ENCODE data around the gene PTPRCAP. TPM values are rescaled to one million over a fixed set of nuclear protein-coding genes. Genes with fewer than 3 reads are reported as not detected.
A peak's percentile ranks its signal among the peaks of the same experiment; 100 is the strongest.
"Not testable (repeated sequence)": the region's sequence is repeated elsewhere in the genome, so short reads cannot be mapped to it uniquely, and the experiment has no call there.

Gene PTPRCAP
- polyA plus RNA-seq, 1 donor, result 0.67 TPM

GRCh38 chr11:67440229-67441097 lies 3.0 kb upstream of the PTPRCAP start:
- DNase-seq, result no peak

- no peak for DNase-seq
These were observed 2.1 kb upstream of the PTPRCAP start for GRCh38 chr11:67439321-67440228.

- DNase-seq, result no peak
These were observed 848 bp upstream of the PTPRCAP start for GRCh38 chr11:67438158-67438902.

- DNase-seq, result no peak
These were observed 301 bp upstream of the PTPRCAP start for GRCh38 chr11:67437809-67438157.

- no peak for DNase-seq
These were observed 912 bp downstream of the PTPRCAP start for GRCh38 chr11:67436459-67437081.

- no peak for DNase-seq
These were observed 1.6 kb downstream of the PTPRCAP start for GRCh38 chr11:67435727-67436458.

GRCh38 chr11:67435031-67435726 lies 2.3 kb downstream of the PTPRCAP start:
- no peak for DNase-seq

- no peak for DNase-seq
These were observed 3.0 kb downstream of the PTPRCAP start for GRCh38 chr11:67434395-67434881.

GRCh38 chr11:67433536-67434394 lies 3.7 kb downstream of the PTPRCAP start:
- DNase-seq, result no peak

GRCh38 chr11:67432655-67433349 lies 4.7 kb downstream of the PTPRCAP start:
- no peak for DNase-seq

- DNase-seq, result no peak
These were observed 5.9 kb downstream of the PTPRCAP start for GRCh38 chr11:67431346-67432249.

- DNase-seq, result no peak
These were observed 7.8 kb downstream of the PTPRCAP start for GRCh38 chr11:67429722-67430121.

- no peak for DNase-seq
These were observed 8.3 kb downstream of the PTPRCAP start for GRCh38 chr11:67429038-67429668.

GRCh38 chr11:67428052-67429001 lies 9.2 kb downstream of the PTPRCAP start, which contains the start of gene RPS6KB2:
Gene RPS6KB2 (plus strand): TSS chr11:67428494. CDS start chr11:67428546, 52 bp downstream.
- peak; percentile 98 for DNase-seq

GRCh38 chr11:67427364-67427859 lies 10.1 kb downstream of the PTPRCAP start:
- not testable (repeated sequence) for DNase-seq

Measured in hindlimb muscle (tissue), 1 donor.